Panc1 (cell line): ENCODE data around the gene DGCR8. TPM values are rescaled to one million over a fixed set of nuclear protein-coding genes. Genes with fewer than 3 reads are reported as not detected.

Experiments
- ATAC-seq: fragments of 200-7000 bp; cut with Tn5 transposase; 2 replicates; pipeline ENCODE4 v1.9.1; 2020; ENCODE audit warnings: mild to moderate bottlenecking, moderate library complexity
- BruUV-seq: library from RNA; stranded (reverse); fragments of 400-500 nt; replicated peaks from 2 replicates; lab custom pipeline; 2021; lab: Mats Ljungman, UMichigan
- CTCF ChIA-PET: fragments of 300-600 bp; sonication (Branson Sonifier 250); formaldehyde crosslinking; loops from one replicate; lab custom pipeline; 2022; ENCODE audit warnings: antibody characterized with exemption; lab: Charles Lee
- POLR2A ChIA-PET: fragments of 300-600 bp; sonication (Branson Sonifier 250); formaldehyde crosslinking; loops from one replicate; lab custom pipeline; 2022; ENCODE audit warnings: antibody characterized with exemption; lab: Charles Lee
- DNase-seq: peaks from one replicate; pipeline ENCODE4 v3.0.0-alpha.2; 2010; ENCODE audit warnings: low read depth, low spot score
- H3K27ac ChIP-seq: 2 replicates; pipeline ENCODE4 v1.5.1; 2011; ENCODE audit warnings: mild to moderate bottlenecking, low read length, inconsistent platforms
- H3K27me3 ChIP-seq: fragments of 200-500 bp; sonication (Bioruptor generic); 2 replicates; pipeline ENCODE4 v1.6.0; 2014; ENCODE audit warnings: low read length, inconsistent platforms; ENCODE audit not compliant: control insufficient read depth, insufficient read depth
- H3K36me3 ChIP-seq: fragments of 200-500 bp; sonication (Bioruptor generic); 2 replicates; pipeline ENCODE4 v1.5.1; 2014; ENCODE audit warnings: inconsistent platforms, mild to moderate bottlenecking, low read length, moderate library complexity; ENCODE audit not compliant: control insufficient read depth, insufficient read depth
- H3K4me1 ChIP-seq: 2 replicates; pipeline ENCODE4 v1.5.1; 2011; ENCODE audit warnings: inconsistent platforms, mild to moderate bottlenecking, low read length, moderate library complexity; ENCODE audit not compliant: control insufficient read depth, insufficient read depth
- H3K4me3 ChIP-seq, 2 experiments: 2 replicates each; pipeline ENCODE4 v1.5.1; 2011 to 2012; ENCODE audit warnings: low read depth in 2 of 2, low read length in 2 of 2, mild to moderate bottlenecking in 2 of 2, inconsistent platforms in 1 of 2, moderate library complexity in 1 of 2
- H3K9me3 ChIP-seq: fragments of 200-500 bp; sonication (Bioruptor generic); 2 replicates; pipeline ENCODE4 v1.5.1; 2014; ENCODE audit warnings: low read depth, mild to moderate bottlenecking, inconsistent platforms, low read length, moderate library complexity; ENCODE audit not compliant: control insufficient read depth, insufficient read depth
- POLR2AphosphoS5 ChIP-seq: IDR thresholded peaks from 2 replicates; pipeline ENCODE4 v1.6.1; 2012; ENCODE audit warnings: mild to moderate bottlenecking, low read depth, low read length, moderate library complexity
- SIN3A ChIP-seq: IDR thresholded peaks from 2 replicates; pipeline ENCODE4 v1.6.1; 2012; ENCODE audit warnings: low read depth, mild to moderate bottlenecking, low read length, moderate library complexity, borderline replicate concordance; ENCODE audit not compliant: insufficient read depth
- TCF7L2 ChIP-seq: IDR thresholded peaks from 2 replicates; pipeline ENCODE4 v1.6.1; 2011; ENCODE audit warnings: mild to moderate bottlenecking, low read depth, low read length, inconsistent platforms
- in situ Hi-C: cut with HindIII; loops from 2 replicates; pipeline ENCODE4 v1.10.0; 2016; ENCODE audit warnings: low sequenced_read_pairs, low pct_unique_long_range_greater_than_20kb
- intact Hi-C: fragments of 100-400 bp; cut with micrococcal nuclease; formaldehyde crosslinking; loops from one replicate; pipeline ENCODE4 v1.10.0; 2022; ENCODE audit not compliant: unreplicated experiment
- total RNA-seq: library from RNA; stranded (reverse); gene quantifications from one replicate; pipeline ENCODE4 v1.2.1, GENCODE V29; 2021; ENCODE audit not compliant: unreplicated experiment
- TF ChIP-seq, protein P1 (sequence below), 2 experiments: IDR thresholded peaks; 2 replicates each; pipeline ENCODE4 v1.6.1; 2011 to 2012; ENCODE audit warnings: low read depth in 2 of 2, control low read depth in 1 of 2, low read length in 1 of 2, mild to moderate bottlenecking in 1 of 2, moderate library complexity in 1 of 2; ENCODE audit not compliant: insufficient read depth in 1 of 2
- TF ChIP-seq, protein P2 (sequence below): fragments of 450-650 bp; IDR thresholded peaks from 2 replicates; pipeline ENCODE4 v1.5.1; 2017; ENCODE audit warnings: mild to moderate bottlenecking

DGCR8 gene
- total RNA-seq, 1 experiment from 2014 or later, result 35.0 TPM

DNA sequence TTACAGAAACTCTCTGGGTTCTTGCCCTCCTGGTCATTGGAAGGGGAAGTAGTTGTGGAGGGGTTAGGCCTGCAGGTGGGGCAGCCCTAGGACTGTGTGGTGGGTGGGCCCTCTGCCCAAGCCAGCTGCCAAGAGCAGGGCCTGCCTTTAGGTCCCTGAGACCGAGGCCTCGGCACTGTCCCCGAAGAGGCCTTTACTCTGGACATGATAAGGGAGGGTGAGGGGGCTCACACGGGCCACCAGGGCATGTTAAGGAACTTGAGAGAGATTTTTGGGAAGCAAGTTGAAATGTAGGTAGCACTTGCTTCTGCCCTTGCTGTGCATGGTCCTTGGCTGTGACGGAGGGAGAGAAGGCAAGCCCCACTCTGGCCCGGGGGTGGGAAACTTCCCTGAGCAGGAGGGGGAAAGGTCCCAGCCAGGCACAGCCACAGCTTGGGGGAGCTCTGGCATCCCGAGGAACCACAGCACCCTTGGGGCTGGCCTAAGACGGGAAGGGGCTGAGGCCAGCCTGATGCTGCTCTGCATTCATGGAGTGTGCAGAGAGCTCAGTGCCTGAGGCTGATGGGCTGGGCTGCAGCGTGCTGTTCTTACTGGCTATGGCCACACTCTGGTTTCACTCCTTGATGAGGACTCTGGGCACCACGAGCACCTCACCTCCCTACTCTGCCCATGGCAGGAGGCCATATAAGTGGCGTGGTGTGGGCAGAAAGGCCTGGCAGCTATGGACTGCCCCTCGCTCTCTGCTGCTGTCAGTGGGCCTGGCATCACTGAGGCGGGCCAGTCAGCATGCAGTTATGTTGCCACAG, 28.1 kb downstream of the DGCR8 start:
- H3K9me3 ChIP-seq, result no peaks in the 10 kb centered on the region
- peaks cover under 1% of the 10 kb centered on the region for H3K36me3 ChIP-seq
- ChIA-PET CTCF (interaction anchor here (0.6 kb wide), 1 partner anchor 142 kb away, joined by 3 read pairs; no protein-coding TSS in a partner anchor), POLR2A (no interaction called here)
- intact Hi-C loops, result no loop called here
- in situ Hi-C loops, result no loop called here
- no TSS peak for BruUV-seq
- no peak overlapping the region for H3K27ac ChIP-seq
- no peak overlapping the region for H3K4me3 ChIP-seq
- no peaks in the 10 kb centered on the region for H3K27me3 ChIP-seq
- ATAC-seq (no peak), DNase-seq (no peak)
- H3K4me1 ChIP-seq, result peaks cover 5% of the 10 kb centered on the region
- TF ChIP-seq TCF7L2, result no peak
- TF ChIP-seq, protein P1, sequence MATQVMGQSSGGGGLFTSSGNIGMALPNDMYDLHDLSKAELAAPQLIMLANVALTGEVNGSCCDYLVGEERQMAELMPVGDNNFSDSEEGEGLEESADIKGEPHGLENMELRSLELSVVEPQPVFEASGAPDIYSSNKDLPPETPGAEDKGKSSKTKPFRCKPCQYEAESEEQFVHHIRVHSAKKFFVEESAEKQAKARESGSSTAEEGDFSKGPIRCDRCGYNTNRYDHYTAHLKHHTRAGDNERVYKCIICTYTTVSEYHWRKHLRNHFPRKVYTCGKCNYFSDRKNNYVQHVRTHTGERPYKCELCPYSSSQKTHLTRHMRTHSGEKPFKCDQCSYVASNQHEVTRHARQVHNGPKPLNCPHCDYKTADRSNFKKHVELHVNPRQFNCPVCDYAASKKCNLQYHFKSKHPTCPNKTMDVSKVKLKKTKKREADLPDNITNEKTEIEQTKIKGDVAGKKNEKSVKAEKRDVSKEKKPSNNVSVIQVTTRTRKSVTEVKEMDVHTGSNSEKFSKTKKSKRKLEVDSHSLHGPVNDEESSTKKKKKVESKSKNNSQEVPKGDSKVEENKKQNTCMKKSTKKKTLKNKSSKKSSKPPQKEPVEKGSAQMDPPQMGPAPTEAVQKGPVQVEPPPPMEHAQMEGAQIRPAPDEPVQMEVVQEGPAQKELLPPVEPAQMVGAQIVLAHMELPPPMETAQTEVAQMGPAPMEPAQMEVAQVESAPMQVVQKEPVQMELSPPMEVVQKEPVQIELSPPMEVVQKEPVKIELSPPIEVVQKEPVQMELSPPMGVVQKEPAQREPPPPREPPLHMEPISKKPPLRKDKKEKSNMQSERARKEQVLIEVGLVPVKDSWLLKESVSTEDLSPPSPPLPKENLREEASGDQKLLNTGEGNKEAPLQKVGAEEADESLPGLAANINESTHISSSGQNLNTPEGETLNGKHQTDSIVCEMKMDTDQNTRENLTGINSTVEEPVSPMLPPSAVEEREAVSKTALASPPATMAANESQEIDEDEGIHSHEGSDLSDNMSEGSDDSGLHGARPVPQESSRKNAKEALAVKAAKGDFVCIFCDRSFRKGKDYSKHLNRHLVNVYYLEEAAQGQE (IDR thresholded peaks at IDR 0.05; ENCODE audit: insufficient read depth in 1 of 2, low read depth in 2 of 2, low read length in 1 of 2), result no peak
- TF ChIP-seq, protein P2, sequence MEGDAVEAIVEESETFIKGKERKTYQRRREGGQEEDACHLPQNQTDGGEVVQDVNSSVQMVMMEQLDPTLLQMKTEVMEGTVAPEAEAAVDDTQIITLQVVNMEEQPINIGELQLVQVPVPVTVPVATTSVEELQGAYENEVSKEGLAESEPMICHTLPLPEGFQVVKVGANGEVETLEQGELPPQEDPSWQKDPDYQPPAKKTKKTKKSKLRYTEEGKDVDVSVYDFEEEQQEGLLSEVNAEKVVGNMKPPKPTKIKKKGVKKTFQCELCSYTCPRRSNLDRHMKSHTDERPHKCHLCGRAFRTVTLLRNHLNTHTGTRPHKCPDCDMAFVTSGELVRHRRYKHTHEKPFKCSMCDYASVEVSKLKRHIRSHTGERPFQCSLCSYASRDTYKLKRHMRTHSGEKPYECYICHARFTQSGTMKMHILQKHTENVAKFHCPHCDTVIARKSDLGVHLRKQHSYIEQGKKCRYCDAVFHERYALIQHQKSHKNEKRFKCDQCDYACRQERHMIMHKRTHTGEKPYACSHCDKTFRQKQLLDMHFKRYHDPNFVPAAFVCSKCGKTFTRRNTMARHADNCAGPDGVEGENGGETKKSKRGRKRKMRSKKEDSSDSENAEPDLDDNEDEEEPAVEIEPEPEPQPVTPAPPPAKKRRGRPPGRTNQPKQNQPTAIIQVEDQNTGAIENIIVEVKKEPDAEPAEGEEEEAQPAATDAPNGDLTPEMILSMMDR, result no peak
- no peak for TF ChIP-seq POLR2AphosphoS5
- TF ChIP-seq SIN3A, result no peak

DNA sequence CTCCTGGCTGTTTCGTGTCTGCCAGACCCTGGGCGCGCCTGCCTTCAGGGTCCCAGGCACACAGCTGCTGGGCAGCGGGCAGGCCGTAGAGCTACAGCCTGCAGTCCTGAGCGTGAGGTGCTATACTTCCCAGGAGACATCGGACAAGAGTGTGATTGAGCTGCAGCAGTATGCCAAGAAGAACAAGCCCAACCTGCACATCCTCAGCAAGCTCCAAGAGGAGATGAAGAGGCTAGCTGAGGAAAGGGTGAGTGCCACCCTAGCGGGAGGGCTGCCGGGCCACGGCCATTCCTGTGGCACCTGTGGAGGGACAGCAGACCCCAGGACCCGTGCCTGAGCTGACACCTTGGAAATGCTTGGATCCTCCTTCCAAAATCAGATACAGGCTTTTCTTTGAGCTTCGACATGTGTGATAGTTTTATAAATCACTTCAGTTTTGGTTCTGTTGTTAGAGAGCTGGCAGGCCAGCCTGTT, 28.8 kb downstream of the DGCR8 start:
- H3K27ac ChIP-seq, result no peak overlapping the region
- POLR2A ChIA-PET, result no interaction called here
- in situ Hi-C loops, result no loop called here
- peaks cover 5% of the 10 kb centered on the region for H3K4me1 ChIP-seq
- H3K36me3 ChIP-seq, result no peaks in the 10 kb centered on the region; the same call in 1 of the 2 replicates
- H3K27me3 ChIP-seq, result no peaks in the 10 kb centered on the region
- H3K4me3 ChIP-seq, result no peak overlapping the region
- TF ChIP-seq SIN3A (no peak), POLR2AphosphoS5 (no peak), TCF7L2 (no peak)
- TF ChIP-seq, protein P2, result no peak
- TF ChIP-seq, protein P1 (IDR thresholded peaks at IDR 0.05; ENCODE audit: insufficient read depth in 1 of 2, low read depth in 2 of 2, low read length in 1 of 2), result no peak
- intact Hi-C loops, result no loop called here
- ATAC-seq, result no peak
- no peaks in the 10 kb centered on the region for H3K9me3 ChIP-seq
- DNase-seq, result no peak
- BruUV-seq, result no TSS peak
- CTCF ChIA-PET, result no interaction called here
